HG03159 (cell line): ENCODE data around the gene HLA-DRB5.
"Not testable (repeated sequence)": the region's sequence is repeated elsewhere in the genome, so short reads cannot be mapped to it uniquely, and the experiment has no call there.

Experiments
- ATAC-seq: cut with Tn5 transposase; IDR thresholded peaks from one replicate; pipeline ENCODE4 v1.9.1; 2021; ENCODE audit warnings: mild to moderate bottlenecking, moderate library complexity; ENCODE audit not compliant: unreplicated experiment

Gene HLA-DRB5

GRCh38 chr6:32517654-32518445 is 12.2 kb downstream of the HLA-DRB5 start:
- ATAC-seq = no peak

GRCh38 chr6:32501016-32501415 is 29.1 kb downstream of the HLA-DRB5 start:
- no peak for ATAC-seq

- ATAC-seq = no peak
Observed at GRCh38 chr6:32492351-32492750, 37.7 kb downstream of the HLA-DRB5 start.

GRCh38 chr6:32491700-32492099 is 38.4 kb downstream of the HLA-DRB5 start:
- ATAC-seq = no peak

- no peak for ATAC-seq
Observed at GRCh38 chr6:32488083-32488482, 42.0 kb downstream of the HLA-DRB5 start.

DNA sequence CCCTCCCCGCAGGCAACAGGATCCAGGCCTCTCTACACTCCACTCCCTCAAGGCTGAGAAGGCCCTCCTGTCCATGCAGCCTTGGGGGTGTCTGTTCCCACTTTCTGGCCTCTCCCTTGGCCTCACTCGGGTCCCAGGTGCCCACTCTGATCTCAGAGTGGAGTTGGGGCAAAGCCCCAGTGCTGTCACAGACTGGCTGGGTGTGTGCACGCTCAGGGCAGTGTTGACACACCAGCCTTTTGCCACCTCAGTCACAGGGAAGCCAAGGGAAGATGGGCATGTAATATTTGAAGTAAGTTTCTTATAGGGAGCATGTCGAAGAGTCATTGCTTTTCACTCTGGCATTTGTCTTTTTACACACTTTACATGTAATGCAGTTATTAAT is 45.5 kb downstream of the HLA-DRB5 start:
- no peak for ATAC-seq

DNA sequence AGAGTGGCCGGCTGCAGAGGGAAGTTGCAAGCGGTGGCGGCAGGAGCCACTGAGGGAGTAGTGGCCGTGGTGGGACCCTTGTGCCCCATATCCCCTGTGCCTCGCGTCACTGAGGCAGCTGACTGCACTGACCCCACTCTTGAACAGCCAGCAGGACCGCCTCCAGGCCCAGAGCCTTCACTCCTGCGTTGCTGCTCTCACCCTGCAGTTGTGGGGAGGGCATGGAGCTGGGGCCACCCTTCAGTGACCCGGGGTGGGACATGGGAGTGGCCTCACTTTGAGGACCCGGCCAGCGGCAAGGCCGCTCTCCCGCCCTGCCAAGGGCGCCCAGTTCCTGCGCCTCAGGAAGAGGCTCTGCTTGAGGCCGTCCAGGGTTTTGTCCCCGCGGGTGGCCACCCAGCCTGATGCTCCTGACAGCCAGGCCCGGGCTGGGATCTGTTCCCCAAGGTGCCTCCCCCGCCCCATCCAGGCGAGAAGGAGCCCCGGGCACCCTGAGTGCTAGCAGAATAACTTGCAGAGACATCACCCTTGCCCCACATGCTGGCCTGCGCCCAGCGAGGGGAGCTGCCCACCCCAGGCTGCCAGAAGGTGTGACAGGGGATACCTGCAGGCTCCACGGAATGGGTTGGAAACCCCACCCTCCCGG is 46.0 kb downstream of the HLA-DRB5 start:
- ATAC-seq = no peak

- ATAC-seq = no peak
Observed at GRCh38 chr6:32475392-32476206, 54.5 kb downstream of the HLA-DRB5 start.

DNA sequence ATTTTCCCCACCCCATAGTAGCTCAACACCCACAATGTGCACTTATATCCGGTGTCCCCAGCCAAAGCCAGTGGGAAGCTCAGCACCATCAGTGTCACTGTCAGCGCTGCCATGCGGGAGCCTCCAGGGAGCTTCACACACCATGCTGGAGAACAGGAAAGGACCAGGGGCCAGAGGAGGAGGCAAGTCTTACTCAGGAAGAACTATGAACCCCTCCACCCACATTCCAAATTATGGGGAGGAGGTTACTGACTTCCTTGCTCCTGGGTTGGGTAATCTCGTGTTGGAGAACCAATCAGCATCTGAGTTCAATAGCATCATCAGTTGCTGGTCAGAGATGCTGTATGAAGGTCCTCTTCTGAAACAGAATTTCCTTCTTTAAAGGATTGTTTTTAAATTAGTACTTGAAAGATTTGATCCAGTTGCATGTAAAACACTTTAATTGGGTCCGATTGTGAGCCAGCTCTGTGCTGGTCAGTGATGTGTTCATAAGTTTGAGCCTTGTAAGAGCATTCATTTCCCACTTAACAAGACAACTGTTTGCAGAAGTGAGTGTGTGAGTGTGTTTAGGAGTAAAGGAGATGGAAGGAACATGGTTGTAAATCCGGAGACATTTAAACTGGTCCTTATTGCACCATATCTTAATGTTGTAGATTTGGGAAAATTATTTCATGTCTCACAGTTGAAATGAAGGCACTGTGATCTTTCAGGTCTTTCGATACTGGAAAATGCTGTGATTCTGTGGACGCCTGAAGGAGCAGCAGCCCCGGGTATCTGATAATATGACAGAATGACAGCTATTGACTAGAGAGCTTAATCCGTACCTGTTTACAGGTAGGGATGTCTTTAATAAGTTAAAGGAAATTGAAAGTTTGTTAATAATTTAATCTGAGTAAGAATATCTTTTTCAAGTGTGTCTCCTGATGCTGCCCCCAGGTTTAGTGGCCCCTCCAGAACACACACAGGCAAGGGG is 56.4 kb downstream of the HLA-DRB5 start:
- peak; percentile 91 for ATAC-seq

- peak; percentile 23 for ATAC-seq
Observed at GRCh38 chr6:32472781-32473375, 57.2 kb downstream of the HLA-DRB5 start.

- ATAC-seq = not testable (repeated sequence)
Observed at GRCh38 chr6:32467743-32468503, 62.2 kb downstream of the HLA-DRB5 start.
